ENCODE data around the gene MAFF. TPM values are rescaled to one million over a fixed set of nuclear protein-coding genes. Genes with fewer than 3 reads are reported as not detected.

MAFF gene
- total and polyA plus RNA-seq, 9 of the 15 experiments (the other 6 are each of a cell fraction or from before 2014, with no cell fraction given): 0.51 to 8.0 (median 5.4) TPM

- TF ChIP-seq THAP7 (CRISPR knock-in tag; IDR thresholded peaks at IDR 0.05) (no peak), SMARCB1 (IDR thresholded peaks at IDR 0.05; ENCODE audit: insufficient read length, low read depth) (no peak), HNRNPK (IDR thresholded peaks at IDR 0.05; ENCODE audit: low read depth, low read length, poor library complexity, severe bottlenecking) (no peak), DMBX1 (CRISPR knock-in tag; IDR thresholded peaks at IDR 0.05; ENCODE audit: borderline replicate concordance) (0 out of 2 replicates have a peak, but pooled peaks have one; percentile 19), ZNF592 (IDR thresholded peaks at IDR 0.05) (peak; percentile 94), E2F5 (CRISPR knock-in tag; IDR thresholded peaks at IDR 0.05) (0 out of 2 replicates have a peak, but pooled peaks have one; percentile 79), ZNF280A (IDR thresholded peaks at IDR 0.05; ENCODE audit: low read depth, partially characterized antibody) (no peak), RBBP5 (IDR thresholded peaks at IDR 0.05; ENCODE audit: borderline replicate concordance, insufficient read depth, low read length, poor library complexity, severe bottlenecking) (peak; percentile 36), CBFB (CRISPR knock-in tag; IDR thresholded peaks at IDR 0.05) (no peak), RHOXF2B (CRISPR knock-in tag; conservative IDR thresholded peaks at IDR 0.05) (no peak), JUND (IDR thresholded peaks at IDR 0.05; ENCODE audit: borderline replicate concordance, low read depth, low read length) (no peak), JUND (tag; IDR thresholded peaks at IDR 0.05; ENCODE audit: borderline replicate concordance, low read depth, low read length) (no peak), E2F6 (IDR thresholded peaks at IDR 0.05; ENCODE audit: borderline replicate concordance in 1 of 2, extremely low read depth in 1 of 2, insufficient read depth in 1 of 2, insufficient read length in 1 of 2, low read depth in 1 of 2, low read length in 1 of 2, poor library complexity in 1 of 2, severe bottlenecking in 1 of 2) (peak; percentile 99), KHSRP (IDR thresholded peaks at IDR 0.05) (no peak), HBP1 (CRISPR knock-in tag; IDR thresholded peaks at IDR 0.05) (no peak)
Measured at GRCh38 chr22:38214302-38215056, 12.7 kb downstream of the MAFF start (continued).
